Measurements from ENCODE around the gene ZNF783.
"Not testable (repeated sequence)": the region's sequence is repeated elsewhere in the genome, so short reads cannot be mapped to it uniquely, and the experiment has no call there.

The ZNF783 gene

GRCh38 chr7:149245744-149246143 lies 16.3 kb upstream of the ZNF783 start:
- FAIRE-seq (no peak), DNase-seq (ENCODE audit: insufficient read length) (no peak)

GRCh38 chr7:149248777-149249176 lies 13.2 kb upstream of the ZNF783 start:
- DNase-seq (ENCODE audit: insufficient read length) (no peak), FAIRE-seq (peak; percentile 30)
- no peak for TF ChIP-seq TAF1 (IDR thresholded peaks at IDR 0.05; ENCODE audit: borderline replicate concordance, low read depth, low read length)
- TF ChIP-seq POLR2AphosphoS5 (IDR thresholded peaks at IDR 0.05; ENCODE audit: low read depth, low read length) = no peak
- TF ChIP-seq POLR2A (IDR thresholded peaks at IDR 0.05; ENCODE audit: low read depth, low read length) = no peak

More at GRCh38 chr7:149245744-149246143, 16.3 kb upstream of the ZNF783 start:
- TF ChIP-seq TAF1 (IDR thresholded peaks at IDR 0.05; ENCODE audit: borderline replicate concordance, low read depth, low read length) (no peak), POLR2A (IDR thresholded peaks at IDR 0.05; ENCODE audit: low read depth, low read length) (no peak), POLR2AphosphoS5 (IDR thresholded peaks at IDR 0.05; ENCODE audit: low read depth, low read length) (no peak)

GRCh38 chr7:149250151-149250550 lies 11.8 kb upstream of the ZNF783 start:
- not testable (repeated sequence) for FAIRE-seq

GRCh38 chr7:149251518-149251917 lies 10.5 kb upstream of the ZNF783 start:
- not testable (repeated sequence) for FAIRE-seq; DNase-seq (ENCODE audit: insufficient read length)

More at GRCh38 chr7:149250151-149250550, 11.8 kb upstream of the ZNF783 start:
- not testable (repeated sequence) for DNase-seq (ENCODE audit: insufficient read length)

GRCh38 chr7:149252378-149252777 lies 9.6 kb upstream of the ZNF783 start:
- FAIRE-seq = no peak
- no peak for DNase-seq (ENCODE audit: insufficient read length)
- no peak for TF ChIP-seq POLR2A (IDR thresholded peaks at IDR 0.05; ENCODE audit: low read depth, low read length)

DNA sequence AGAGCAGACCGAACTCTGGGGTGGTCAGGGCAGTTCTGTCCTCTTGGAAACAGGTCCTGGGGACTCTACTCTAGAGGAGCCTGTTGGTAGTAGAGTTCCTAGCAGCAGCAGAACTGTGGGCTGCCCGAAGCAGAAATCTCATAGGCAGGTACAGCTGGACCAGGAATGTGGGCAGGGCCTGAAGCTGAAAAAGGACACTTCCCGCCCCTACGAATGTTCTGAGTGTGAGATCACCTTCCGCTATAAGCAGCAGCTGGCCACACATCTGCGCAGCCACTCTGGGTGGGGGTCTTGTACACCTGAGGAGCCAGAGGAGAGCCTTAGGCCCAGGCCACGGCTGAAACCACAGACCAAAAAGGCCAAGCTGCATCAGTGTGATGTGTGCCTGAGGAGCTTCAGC lies 8.3 kb upstream of the ZNF783 start:
- no peak for DNase-seq (ENCODE audit: insufficient read length)
- no peak for TF ChIP-seq POLR2AphosphoS5 (IDR thresholded peaks at IDR 0.05; ENCODE audit: low read depth, low read length)
- TF ChIP-seq POLR2A (IDR thresholded peaks at IDR 0.05; ENCODE audit: low read depth, low read length) = no peak
- TF ChIP-seq TAF1 (IDR thresholded peaks at IDR 0.05; ENCODE audit: borderline replicate concordance, low read depth, low read length) = no peak
- FAIRE-seq = no peak

- TF ChIP-seq POLR2AphosphoS5 (IDR thresholded peaks at IDR 0.05; ENCODE audit: low read depth, low read length) (no peak), POLR2A (IDR thresholded peaks at IDR 0.05; ENCODE audit: low read depth, low read length) (no peak), TAF1 (IDR thresholded peaks at IDR 0.05; ENCODE audit: borderline replicate concordance, low read depth, low read length) (no peak)
- FAIRE-seq (no peak), DNase-seq (ENCODE audit: insufficient read length) (no peak)
Observed at GRCh38 chr7:149254181-149254858, 7.7 kb upstream of the ZNF783 start.

- TF ChIP-seq POLR2A (IDR thresholded peaks at IDR 0.05; ENCODE audit: low read depth, low read length) (no peak), POLR2AphosphoS5 (IDR thresholded peaks at IDR 0.05; ENCODE audit: low read depth, low read length) (no peak), TAF1 (IDR thresholded peaks at IDR 0.05; ENCODE audit: borderline replicate concordance, low read depth, low read length) (no peak)
- DNase-seq (ENCODE audit: insufficient read length) (no peak), FAIRE-seq (no peak)
Observed at GRCh38 chr7:149255174-149255573, 6.8 kb upstream of the ZNF783 start.

- no peak for DNase-seq (ENCODE audit: insufficient read length)
- TF ChIP-seq TAF1 (IDR thresholded peaks at IDR 0.05; ENCODE audit: borderline replicate concordance, low read depth, low read length) (no peak), POLR2AphosphoS5 (IDR thresholded peaks at IDR 0.05; ENCODE audit: low read depth, low read length) (no peak), POLR2A (IDR thresholded peaks at IDR 0.05; ENCODE audit: low read depth, low read length) (no peak)
- FAIRE-seq = no peak
Observed at GRCh38 chr7:149256568-149256967, 5.4 kb upstream of the ZNF783 start.

DNA sequence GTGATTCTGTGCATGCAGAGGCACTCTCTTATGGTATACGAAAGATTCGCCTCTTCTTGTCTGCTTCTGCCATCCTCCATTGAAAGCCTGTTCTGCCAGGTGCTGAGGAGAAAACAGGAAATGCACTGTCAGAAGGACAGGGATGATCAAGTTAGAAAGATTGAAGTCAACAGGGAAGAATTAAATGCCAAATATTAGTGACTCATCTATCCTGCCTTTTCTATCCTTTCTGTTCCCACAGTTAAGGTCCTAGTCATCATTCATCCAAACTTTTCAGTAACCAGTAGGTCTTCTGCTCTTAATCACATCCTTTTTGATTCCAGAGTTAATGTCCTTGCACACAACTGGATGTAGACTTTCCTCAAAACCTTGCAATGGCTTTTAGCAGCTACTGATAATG lies 4.8 kb upstream of the ZNF783 start:
- DNase-seq (ENCODE audit: insufficient read length) (no peak), FAIRE-seq (no peak)
- no peak for TF ChIP-seq POLR2A (IDR thresholded peaks at IDR 0.05; ENCODE audit: low read depth, low read length)
- TF ChIP-seq TAF1 (IDR thresholded peaks at IDR 0.05; ENCODE audit: borderline replicate concordance, low read depth, low read length) = no peak
- TF ChIP-seq POLR2AphosphoS5 (IDR thresholded peaks at IDR 0.05; ENCODE audit: low read depth, low read length) = no peak

DNA sequence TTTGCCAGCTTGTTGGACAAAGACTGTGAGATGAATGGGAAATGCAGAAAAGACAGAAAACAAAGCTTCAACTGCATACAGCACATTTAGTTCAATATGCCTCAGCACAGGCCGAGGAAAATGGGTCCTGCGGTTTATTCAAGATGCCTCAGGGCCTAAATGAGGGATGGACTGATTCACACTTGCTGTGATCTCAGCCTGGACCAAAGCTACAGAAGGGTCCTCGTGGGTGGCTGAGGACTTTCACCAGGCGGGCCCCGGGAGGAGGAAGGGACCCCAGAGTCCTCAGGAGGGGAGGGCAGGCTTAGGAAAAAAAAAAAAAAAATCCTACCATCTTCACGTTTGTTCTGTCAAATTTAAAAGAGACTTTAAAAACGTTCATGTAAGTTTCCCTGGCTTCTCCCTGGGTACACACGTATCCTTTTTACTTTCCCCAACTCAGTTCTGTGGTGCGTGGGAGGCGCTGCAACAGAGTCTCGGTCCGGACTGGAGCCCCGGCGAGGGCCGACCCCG lies 624 bp upstream of the ZNF783 start:
- DNase-seq (ENCODE audit: insufficient read length) = no peak
- FAIRE-seq = peak; percentile 40
- TF ChIP-seq POLR2AphosphoS5 (IDR thresholded peaks at IDR 0.05; ENCODE audit: low read depth, low read length) (no peak), TAF1 (IDR thresholded peaks at IDR 0.05; ENCODE audit: borderline replicate concordance, low read depth, low read length) (no peak)

DNA sequence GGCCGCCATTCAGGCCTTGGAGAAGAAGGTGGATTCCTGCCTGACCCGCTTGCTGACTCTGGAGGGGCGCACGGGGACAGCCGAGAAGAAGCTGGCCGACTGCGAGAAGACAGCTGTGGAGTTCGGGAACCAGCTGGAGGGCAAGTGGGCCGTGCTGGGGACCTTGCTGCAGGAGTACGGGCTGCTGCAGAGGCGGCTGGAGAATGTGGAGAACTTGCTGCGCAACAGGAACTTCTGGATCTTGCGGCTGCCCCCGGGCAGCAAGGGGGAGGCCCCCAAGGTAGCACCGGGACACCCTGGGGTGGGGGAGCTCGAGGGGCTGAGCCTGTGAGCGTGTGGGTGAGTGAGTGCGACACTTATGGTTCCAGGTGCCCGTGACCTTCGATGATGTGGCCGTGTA lies 4.5 kb downstream of the ZNF783 start:
- no peak for TF ChIP-seq TAF1 (IDR thresholded peaks at IDR 0.05; ENCODE audit: borderline replicate concordance, low read depth, low read length)
- no peak for TF ChIP-seq POLR2AphosphoS5 (IDR thresholded peaks at IDR 0.05; ENCODE audit: low read depth, low read length)
- TF ChIP-seq POLR2A (IDR thresholded peaks at IDR 0.05; ENCODE audit: low read depth, low read length) = no peak
- no peak for FAIRE-seq

GRCh38 chr7:149267733-149268132 lies 5.7 kb downstream of the ZNF783 start:
- no peak for TF ChIP-seq POLR2AphosphoS5 (IDR thresholded peaks at IDR 0.05; ENCODE audit: low read depth, low read length)
- no peak for TF ChIP-seq TAF1 (IDR thresholded peaks at IDR 0.05; ENCODE audit: borderline replicate concordance, low read depth, low read length)
- no peak for TF ChIP-seq POLR2A (IDR thresholded peaks at IDR 0.05; ENCODE audit: low read depth, low read length)
- no peak for DNase-seq (ENCODE audit: insufficient read length)
- FAIRE-seq = no peak

More for the DNA sequence above, 4.5 kb downstream of the ZNF783 start:
- no peak for DNase-seq (ENCODE audit: insufficient read length)

DNA sequence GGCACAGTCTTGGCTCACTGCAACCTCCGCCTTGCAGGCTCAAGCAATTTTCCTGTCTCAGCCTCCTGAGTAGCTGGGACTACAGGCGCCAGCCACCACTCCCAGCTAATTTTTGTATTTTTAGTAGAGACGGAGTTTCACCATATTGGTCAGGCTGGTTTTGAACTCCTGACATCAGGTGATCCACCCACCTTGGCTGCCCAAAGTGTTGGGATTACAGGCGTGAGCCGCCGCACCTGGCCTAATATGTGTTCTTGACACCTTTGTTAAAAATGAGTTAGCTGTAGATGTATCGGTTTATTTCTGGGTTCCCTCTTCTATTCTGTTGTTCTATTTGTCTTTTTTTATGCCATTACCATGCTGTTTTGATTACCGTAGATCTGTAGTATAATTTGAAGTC lies 12.4 kb downstream of the ZNF783 start:
- not testable (repeated sequence) for DNase-seq (ENCODE audit: insufficient read length); FAIRE-seq

All from GM12892 (cell line).